Mesenchymal stem cell (in vitro differentiated cells and primary cell): ENCODE results near the gene DIP2B.
"Not testable (repeated sequence)": the region's sequence is repeated elsewhere in the genome, so short reads cannot be mapped to it uniquely, and the experiment has no call there.

Source experiments
- DNase-seq: peaks from one replicate; pipeline ENCODE4 v3.0.0-alpha.2; 2013
- H2AFZ ChIP-seq: one replicate; pipeline ENCODE4 v1.6.1; 2013; ENCODE audit warnings: low read depth, mild to moderate bottlenecking, control low read depth, inconsistent platforms, low read length, moderate library complexity
- H2AK5ac ChIP-seq: 2 replicates; pipeline ENCODE4 v1.6.1; 2013; ENCODE audit warnings: low read length, moderate library complexity, mild to moderate bottlenecking, inconsistent platforms; ENCODE audit not compliant: severe bottlenecking
- H2BK120ac ChIP-seq: one replicate; pipeline ENCODE4 v1.6.1; 2013; ENCODE audit warnings: low read depth, mild to moderate bottlenecking, inconsistent platforms, low read length, moderate library complexity
- H2BK12ac ChIP-seq, 2 experiments: one replicate each; pipeline ENCODE4 v1.6.1; 2013; ENCODE audit warnings: inconsistent platforms in 2 of 2, low read length in 2 of 2, mild to moderate bottlenecking in 2 of 2, moderate library complexity in 2 of 2, control low read depth in 1 of 2
- H2BK15ac ChIP-seq: one replicate; pipeline ENCODE4 v1.6.1; 2013; ENCODE audit warnings: mild to moderate bottlenecking, low read depth, inconsistent platforms; ENCODE audit not compliant: poor library complexity, severe bottlenecking
- H2BK5ac ChIP-seq: 2 replicates; pipeline ENCODE4 v1.6.1; 2013; ENCODE audit warnings: low read depth, mild to moderate bottlenecking, low read length, control low read depth, inconsistent platforms; ENCODE audit not compliant: poor library complexity, severe bottlenecking
- H3K14ac ChIP-seq, 2 experiments: one replicate each; pipeline ENCODE4 v1.6.1; 2013; ENCODE audit warnings: inconsistent platforms in 2 of 2, low read length in 2 of 2, control low read depth in 1 of 2, mild to moderate bottlenecking in 1 of 2, moderate library complexity in 1 of 2
- H3K18ac ChIP-seq, 2 experiments: one replicate each; pipeline ENCODE4 v1.6.1; 2013; ENCODE audit warnings: inconsistent platforms in 2 of 2, low read length in 2 of 2, control low read depth in 1 of 2, low read depth in 1 of 2, mild to moderate bottlenecking in 1 of 2
- H3K23ac ChIP-seq, 2 experiments: one replicate each; pipeline ENCODE4 v1.6.1; 2013; ENCODE audit warnings: inconsistent platforms in 2 of 2, low read length in 2 of 2, mild to moderate bottlenecking in 2 of 2, moderate library complexity in 2 of 2, control low read depth in 1 of 2
- H3K27ac ChIP-seq: 2 replicates; pipeline ENCODE4 v1.5.1; 2013; ENCODE audit warnings: mild to moderate bottlenecking, moderate library complexity, low read length, control low read depth, inconsistent platforms; ENCODE audit not compliant: poor library complexity, severe bottlenecking
- H3K27me3 ChIP-seq, 2 experiments: 2 replicates each; pipeline versions ENCODE4 v1.6.1 to v1.7.0; 2013; ENCODE audit warnings: low read length in 2 of 2, mild to moderate bottlenecking in 2 of 2, moderate library complexity in 2 of 2, control low read depth in 1 of 2, inconsistent platforms in 1 of 2; ENCODE audit not compliant: control insufficient read depth in 1 of 2, insufficient read depth in 1 of 2
- H3K36me3 ChIP-seq, 2 experiments: 2 replicates each; pipeline versions ENCODE4 v1.6.1 to v1.7.0; 2013; ENCODE audit warnings: low read length in 2 of 2, control low read depth in 1 of 2, inconsistent platforms in 1 of 2, low read depth in 1 of 2, mild to moderate bottlenecking in 1 of 2; ENCODE audit not compliant: insufficient read depth in 2 of 2, control insufficient read depth in 1 of 2
- H3K4ac ChIP-seq, 2 experiments: one replicate each; pipeline ENCODE4 v1.6.1; 2013; ENCODE audit warnings: inconsistent platforms in 2 of 2, low read length in 2 of 2, mild to moderate bottlenecking in 2 of 2, moderate library complexity in 2 of 2, control low read depth in 1 of 2, low read depth in 1 of 2
- H3K4me1 ChIP-seq: 2 replicates; pipeline ENCODE4 v1.6.1; 2013; ENCODE audit warnings: low read depth, low read length, control low read depth; ENCODE audit not compliant: control insufficient read depth, insufficient read depth
- H3K4me2 ChIP-seq: 2 replicates; pipeline ENCODE4 v1.6.1; 2013; ENCODE audit warnings: low read length, mild to moderate bottlenecking, inconsistent platforms; ENCODE audit not compliant: poor library complexity, severe bottlenecking
- H3K4me3 ChIP-seq, 2 experiments: 2 replicates each; pipeline versions ENCODE4 v1.5.1 to v1.7.0; 2013; ENCODE audit warnings: low read length in 2 of 2, mild to moderate bottlenecking in 2 of 2, control low read depth in 1 of 2, low read depth in 1 of 2; ENCODE audit not compliant: insufficient read depth in 1 of 2
- H3K79me1 ChIP-seq: replicated peaks from 2 replicates; pipeline ENCODE4 v1.6.1; 2013; ENCODE audit warnings: mild to moderate bottlenecking, control low read depth, low read length, inconsistent platforms; ENCODE audit not compliant: poor library complexity, severe bottlenecking
- H3K9ac ChIP-seq: 2 replicates; pipeline ENCODE4 v1.7.0; 2013; ENCODE audit warnings: mild to moderate bottlenecking, low read length, moderate library complexity
- H3K9me3 ChIP-seq: 2 replicates; pipeline ENCODE4 v1.7.0; 2013; ENCODE audit warnings: mild to moderate bottlenecking, low read length; ENCODE audit not compliant: control insufficient read depth
- H4K8ac ChIP-seq: one replicate; pipeline ENCODE4 v1.6.1; 2013; ENCODE audit warnings: inconsistent platforms, mild to moderate bottlenecking, low read length, moderate library complexity
- H4K91ac ChIP-seq: one replicate; pipeline ENCODE4 v1.6.1; 2013; ENCODE audit warnings: mild to moderate bottlenecking, low read length, inconsistent platforms
- WGBS: methylation state at CpG from one replicate; pipeline ENCODE4 v1.1.7; 2013; ENCODE audit warnings: mixed read lengths; 5-methylcytosine and 5-hydroxymethylcytosine counted together

The DIP2B gene

DNA sequence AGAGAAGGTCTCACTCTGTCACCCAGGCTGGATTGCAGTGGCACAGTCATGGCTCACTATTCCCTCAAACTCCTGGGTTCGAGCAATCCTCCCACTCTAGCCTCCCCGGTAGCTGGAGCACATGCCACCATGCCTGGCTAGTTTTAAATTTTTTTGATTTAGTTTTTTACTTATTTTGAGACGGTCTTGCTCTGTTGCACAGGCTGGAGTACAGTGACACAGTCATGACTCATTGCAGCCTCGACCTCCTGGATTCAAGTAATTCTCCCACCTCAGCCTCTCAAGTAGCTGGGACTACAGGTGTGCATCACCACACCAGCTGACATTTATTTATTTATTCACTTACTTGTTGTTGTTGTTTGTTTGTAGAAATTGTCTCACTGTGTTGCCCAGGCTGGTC lies 22.2 kb upstream of the DIP2B start:
- no peak overlapping the region for H2AFZ ChIP-seq
- 90% methylated on average over 4 of the region's 4 CpGs for whole genome bisulfite sequencing

DNA sequence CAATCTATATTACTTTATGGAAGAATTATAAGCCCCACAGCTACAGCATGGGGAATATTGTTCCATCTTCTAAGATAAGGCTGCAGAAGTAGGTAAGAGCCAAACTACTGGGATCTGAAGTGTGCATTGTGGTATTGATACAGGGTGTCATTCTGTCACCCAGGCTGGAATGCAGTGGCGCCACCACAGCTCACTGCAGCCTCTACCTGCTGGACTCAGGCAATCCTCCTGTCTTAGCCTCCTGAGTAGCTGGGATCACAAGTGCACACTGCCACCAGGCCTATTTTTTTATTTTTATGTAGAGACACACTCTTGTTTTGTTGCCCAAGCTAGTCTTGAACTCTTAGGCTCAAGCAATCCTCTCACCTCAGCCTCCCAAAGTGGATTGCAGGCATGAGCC lies 21.3 kb upstream of the DIP2B start:
- WGBS, result 100% methylated on average over 1 of the region's 1 CpG
- no peak for DNase-seq

More for the DNA sequence above, 22.2 kb upstream of the DIP2B start:
- Histone ChIP-seq H4K8ac (no peak overlapping the region), H2BK12ac (no peak overlapping the region), H3K27ac (no peak overlapping the region), H3K4ac (no peak overlapping the region), H3K14ac (no peak overlapping the region), H3K18ac (no peak overlapping the region), H2BK120ac (no peak overlapping the region), H3K79me1 (no peaks in the 10 kb centered on the region), H3K9ac (no peak overlapping the region), H3K4me1 (no peaks in the 10 kb centered on the region), H3K4me3 (no peak overlapping the region), H4K91ac (no peak overlapping the region), H3K27me3 (no peaks in the 10 kb centered on the region), H2BK5ac (no peak overlapping the region), H2AK5ac (no peak overlapping the region), H3K4me2 (no peak overlapping the region), H3K36me3 (peaks cover 0 to 13% of the 10 kb centered on the region in 2 experiments), H3K9me3 (no peaks in the 10 kb centered on the region), H2BK15ac (no peak overlapping the region), H3K23ac (no peak overlapping the region)
- DNase-seq, result no peak

DNA sequence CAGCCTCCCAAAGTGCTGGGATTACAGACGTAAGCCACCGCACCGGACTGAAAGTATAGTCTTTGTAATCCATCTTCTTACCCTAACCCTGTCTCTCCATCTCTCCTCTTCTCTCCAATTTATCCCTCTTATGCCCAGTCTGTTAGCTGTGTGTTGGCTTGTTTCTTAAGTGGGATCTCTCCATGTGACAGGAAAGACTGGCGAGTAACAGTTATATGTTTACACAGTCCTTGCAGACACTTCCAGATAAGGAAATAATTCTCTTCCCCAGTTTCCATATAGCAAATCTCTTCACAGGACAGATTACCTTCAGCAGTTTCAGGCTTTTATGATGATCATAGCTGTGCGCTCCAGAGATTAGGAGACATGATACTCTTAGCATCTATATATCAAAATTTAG lies 16.0 kb upstream of the DIP2B start:
- no peaks in the 10 kb centered on the region for H3K27me3 ChIP-seq
- no peaks in the 10 kb centered on the region for H3K79me1 ChIP-seq
- WGBS, result 63% methylated on average over 3 of the region's 5 CpGs
- no peak overlapping the region for H4K91ac ChIP-seq
- no peak overlapping the region for H3K9ac ChIP-seq
- peak; percentile 55 for DNase-seq
- H4K8ac ChIP-seq, result peak overlapping the region; percentile 48
- no peak overlapping the region for H2BK15ac ChIP-seq
- H3K23ac ChIP-seq, result no peak overlapping the region
- no peak overlapping the region for H3K14ac ChIP-seq
- H2BK120ac ChIP-seq, result no peak overlapping the region
- no peak overlapping the region for H3K4ac ChIP-seq
- H3K27ac ChIP-seq, result no peak overlapping the region
- no peak overlapping the region for H2AK5ac ChIP-seq
- H2BK12ac ChIP-seq, result no peak overlapping the region
- no peak overlapping the region for H3K4me3 ChIP-seq
- peaks cover 8% of the 10 kb centered on the region for H3K9me3 ChIP-seq
- H3K4me2 ChIP-seq, result no peak overlapping the region
- no peak overlapping the region for H2AFZ ChIP-seq
- H2BK5ac ChIP-seq, result no peak overlapping the region
- no peaks in the 10 kb centered on the region for H3K36me3 ChIP-seq
- H3K4me1 ChIP-seq, result no peaks in the 10 kb centered on the region
- H3K18ac ChIP-seq, result no peak overlapping the region

More for the DNA sequence above, 21.3 kb upstream of the DIP2B start:
- no peak overlapping the region for H2BK120ac ChIP-seq
- H3K4me1 ChIP-seq, result no peaks in the 10 kb centered on the region
- no peak overlapping the region for H2BK15ac ChIP-seq
- H3K4ac ChIP-seq, result no peak overlapping the region
- H2BK5ac ChIP-seq, result no peak overlapping the region
- H3K27ac ChIP-seq, result no peak overlapping the region
- no peak overlapping the region for H3K4me3 ChIP-seq
- no peak overlapping the region for H2AK5ac ChIP-seq
- no peak overlapping the region for H3K4me2 ChIP-seq
- no peak overlapping the region for H4K91ac ChIP-seq
- H3K9me3 ChIP-seq, result no peaks in the 10 kb centered on the region
- no peak overlapping the region for H3K23ac ChIP-seq
- no peak overlapping the region for H2BK12ac ChIP-seq
- H3K36me3 ChIP-seq, result peaks cover 0 to 4% of the 10 kb centered on the region in 2 experiments
- H2AFZ ChIP-seq, result no peak overlapping the region
- H3K27me3 ChIP-seq, result no peaks in the 10 kb centered on the region
- no peak overlapping the region for H3K18ac ChIP-seq
- H3K79me1 ChIP-seq, result no peaks in the 10 kb centered on the region
- H4K8ac ChIP-seq, result no peak overlapping the region
- no peak overlapping the region for H3K14ac ChIP-seq
- no peak overlapping the region for H3K9ac ChIP-seq

DNA sequence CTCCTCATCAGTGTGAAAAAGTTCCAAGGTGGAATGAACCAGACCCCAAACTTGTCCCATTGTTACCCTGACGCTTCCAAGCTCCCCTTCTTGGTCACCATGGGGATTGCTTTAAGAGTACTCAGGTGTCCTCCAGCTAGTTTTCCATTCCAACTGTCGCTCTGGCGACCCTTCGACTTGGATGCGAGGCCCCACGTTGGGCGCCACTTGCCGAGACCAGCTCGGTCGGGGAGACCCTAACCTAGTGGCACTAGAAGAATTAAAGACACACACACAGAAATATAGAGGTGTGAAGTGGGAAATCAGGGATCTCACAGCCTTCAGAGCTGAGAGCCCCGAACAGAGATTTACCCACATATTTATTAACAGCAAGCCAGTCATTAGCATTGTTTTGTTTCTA lies 6.7 kb upstream of the DIP2B start:
- not testable (repeated sequence) for H2BK12ac ChIP-seq, H4K8ac ChIP-seq, H3K4me2 ChIP-seq, H3K79me1 ChIP-seq, H2BK15ac ChIP-seq, H4K91ac ChIP-seq, H2AFZ ChIP-seq, H3K18ac ChIP-seq, H3K4ac ChIP-seq, H3K14ac ChIP-seq, H3K27me3 ChIP-seq, H3K27ac ChIP-seq, H2AK5ac ChIP-seq, H2BK120ac ChIP-seq, H3K4me1 ChIP-seq, H3K4me3 ChIP-seq, H3K9ac ChIP-seq, H2BK5ac ChIP-seq, H3K23ac ChIP-seq, H3K36me3 ChIP-seq
- 96% methylated on average over 7 of the region's 11 CpGs for WGBS
- DNase-seq, result peak; percentile 31
- H3K9me3 ChIP-seq, result peaks cover 18% of the 10 kb centered on the region
